GM10248 (cell line): Measurements from ENCODE around the gene TNRC18.
"Not testable (repeated sequence)": the region's sequence is repeated elsewhere in the genome, so short reads cannot be mapped to it uniquely, and the experiment has no call there.

ENCODE experiments used
- CTCF ChIA-PET: fragments of 300-600 bp; sonication (Branson Sonifier 250); formaldehyde crosslinking; extraction: SDS; loops from one replicate; lab custom pipeline; 2021; ENCODE audit warnings: antibody characterized with exemption; lab: Yijun Ruan, JAX
- POLR2A ChIA-PET: fragments of 350-650 bp; sonication (Branson Sonifier 250); formaldehyde crosslinking; extraction: SDS; loops from one replicate; lab custom pipeline; 2020; ENCODE audit warnings: antibody characterized with exemption; lab: Yijun Ruan, JAX
- DNase-seq: peaks from one replicate; pipeline ENCODE4 v3.0.0; 2012; ENCODE audit errors: extremely low spot score
- CTCF ChIP-seq: IDR thresholded peaks from 2 replicates; pipeline ENCODE4 v1.5.1; 2012; ENCODE audit warnings: mild to moderate bottlenecking, low read depth; ENCODE audit errors: extremely low read depth, missing control alignments, control extremely low read depth

TNRC18 gene

GRCh38 chr7:5274441-5274840 lies 149.2 kb downstream of the TNRC18 start:
- ChIA-PET POLR2A (no interaction called here), CTCF (no interaction called here)
- TF ChIP-seq CTCF: no peak
- no peak for DNase-seq

- DNase-seq, CTCF ChIA-PET, POLR2A ChIA-PET: not testable (repeated sequence)
Measured at GRCh38 chr7:5273831-5274405, 149.7 kb downstream of the TNRC18 start.

GRCh38 chr7:5270788-5271187 lies 152.8 kb downstream of the TNRC18 start:
- no peak for TF ChIP-seq CTCF
- no peak for DNase-seq
- ChIA-PET CTCF (interaction anchor here (0.8 kb wide), 1 partner anchor 31 kb away, joined by 3 read pairs; no protein-coding TSS in a partner anchor), POLR2A (no interaction called here)

GRCh38 chr7:5269992-5270657 lies 153.5 kb downstream of the TNRC18 start:
- POLR2A ChIA-PET, DNase-seq: not testable (repeated sequence)
- CTCF ChIA-PET: interaction anchor here (0.8 kb wide), 1 partner anchor 30 kb away, joined by 3 read pairs; no protein-coding TSS in a partner anchor

GRCh38 chr7:5267829-5268228 lies 155.8 kb downstream of the TNRC18 start:
- POLR2A ChIA-PET, CTCF ChIA-PET: not testable (repeated sequence)

GRCh38 chr7:5266191-5267028 lies 157.2 kb downstream of the TNRC18 start:
- POLR2A ChIA-PET: no interaction called here
- no peak for TF ChIP-seq CTCF
- CTCF ChIA-PET: no interaction called here
- no peak for DNase-seq

More at GRCh38 chr7:5267829-5268228, 155.8 kb downstream of the TNRC18 start:
- not testable (repeated sequence) for DNase-seq

GRCh38 chr7:5265320-5266190 lies 158.1 kb downstream of the TNRC18 start:
- TF ChIP-seq CTCF: no peak
- no peak for DNase-seq
- CTCF ChIA-PET: no interaction called here
- POLR2A ChIA-PET: no interaction called here

- CTCF ChIA-PET, DNase-seq, POLR2A ChIA-PET: not testable (repeated sequence)
Measured at GRCh38 chr7:5263066-5263465, 160.6 kb downstream of the TNRC18 start.

- POLR2A ChIA-PET, DNase-seq: not testable (repeated sequence)
- CTCF ChIA-PET: interaction anchor here (1.1 kb wide), 1 partner anchor 20 kb away, joined by 3 read pairs; no protein-coding TSS in a partner anchor
Measured at GRCh38 chr7:5260530-5261068, 163.0 kb downstream of the TNRC18 start.
